Thymus (tissue), 11 donors: ENCODE measurements around the gene SLC12A3. TPM values are rescaled to one million over a fixed set of nuclear protein-coding genes. Genes with fewer than 3 reads are reported as not detected.
"Not testable (repeated sequence)": the region's sequence is repeated elsewhere in the genome, so short reads cannot be mapped to it uniquely, and the experiment has no call there.

Experiments
- DNase-seq, 9 donors: peaks; one replicate each; pipeline ENCODE4 v3.0.0-alpha.2; 2013; ENCODE audit warnings: low spot score in 9 of 9, low read depth in 6 of 9, missing footprints in 1 of 9
- H3K27ac ChIP-seq, 2 donors: one replicate each; pipeline ENCODE4 v1.5.1; 2013; ENCODE audit warnings: control low read depth in 1 of 2, low read depth in 1 of 2, low read length in 1 of 2, mild to moderate bottlenecking in 1 of 2, moderate library complexity in 1 of 2
- H3K27me3 ChIP-seq, 2 donors: one replicate each; pipeline ENCODE4 v1.5.1; 2013; ENCODE audit warnings: low read length in 1 of 2; ENCODE audit not compliant: control insufficient read depth in 2 of 2, insufficient read depth in 1 of 2
- H3K36me3 ChIP-seq, 2 donors: one replicate each; pipeline ENCODE4 v1.5.1; 2013; ENCODE audit warnings: low read length in 1 of 2, mild to moderate bottlenecking in 1 of 2, moderate library complexity in 1 of 2; ENCODE audit not compliant: control insufficient read depth in 2 of 2, insufficient read depth in 2 of 2
- H3K4me1 ChIP-seq, 2 donors: one replicate each; pipeline ENCODE4 v1.5.1; 2013; ENCODE audit warnings: low read length in 2 of 2; ENCODE audit not compliant: control insufficient read depth in 2 of 2, insufficient read depth in 2 of 2
- H3K4me3 ChIP-seq, 2 donors: one replicate each; pipeline ENCODE4 v1.5.1; 2013; ENCODE audit warnings: low read length in 2 of 2, control low read depth in 1 of 2, mild to moderate bottlenecking in 1 of 2
- H3K9me3 ChIP-seq, 2 donors: one replicate each; pipeline ENCODE4 v1.5.1; 2013; ENCODE audit warnings: low read length in 1 of 2, mild to moderate bottlenecking in 1 of 2; ENCODE audit not compliant: control insufficient read depth in 2 of 2, insufficient read depth in 1 of 2
- WGBS: extraction: QIAGEN DNeasy Blood & Tissue Kit; methylation state at CpG from one replicate; pipeline ENCODE4 v1.1.7; 2013; 5-methylcytosine and 5-hydroxymethylcytosine counted together
- polyA plus RNA-seq: library from polyadenylated mRNA; stranded (reverse); fragments of 200-250 nt; gene quantifications from one replicate; pipeline ENCODE4 v1.2.3, GENCODE V29; 2013
- total RNA-seq: library from RNA; stranded (reverse); fragments of 120-200 nt; gene quantifications from one replicate; pipeline ENCODE4 v1.2.4, GENCODE V29; 2013
- donor health status: healthy.

The SLC12A3 gene
- total and polyA plus RNA-seq, 2 donors = 0.34 to 0.52 TPM

- DNase-seq = no peak
- H3K27ac ChIP-seq = peak overlapping the region; percentile 90 to 95
- H3K27me3 ChIP-seq = no peaks in the 10 kb centered on the region
- no peaks in the 10 kb centered on the region for H3K9me3 ChIP-seq
- H3K36me3 ChIP-seq = peaks cover 3 to 14% of the 10 kb centered on the region in 2 donors
- peak overlapping the region; percentile 65 to 98 for H3K4me3 ChIP-seq
- WGBS = 29% methylated on average over 25 of the region's 25 CpGs
- H3K4me1 ChIP-seq = peaks cover 14 to 55% of the 10 kb centered on the region in 2 donors
These were observed 66.4 kb downstream of the SLC12A3 start for GRCh38 chr16:56931271-56931891.

- H3K36me3 ChIP-seq = peaks cover 3 to 21% of the 10 kb centered on the region in 2 donors
- H3K4me3 ChIP-seq = peak within 1 kb of the TSS; percentile 65 to 98
- H3K27ac ChIP-seq = peak within 1 kb of the TSS; percentile 90 to 95
- no peaks in the 10 kb centered on the region for H3K9me3 ChIP-seq
- peak; percentile 94 to 99 (median 98) for DNase-seq
- no peaks in the 10 kb centered on the region for H3K27me3 ChIP-seq
- H3K4me1 ChIP-seq = peaks cover 14 to 50% of the 10 kb centered on the region in 2 donors
- under 1% methylated on average over 83 of the region's 83 CpGs for WGBS
These were observed 67.1 kb downstream of the SLC12A3 start, which contains the start of gene HERPUD1 for GRCh38 chr16:56931892-56932720. TSS of gene HERPUD1 (plus strand) at chr16:56932142. CDS start at chr16:56932245, 103 bp downstream.

- 9% methylated on average over 25 of the region's 25 CpGs for WGBS
- Histone ChIP-seq H3K27me3 (no peaks in the 10 kb centered on the region), H3K4me3 (peak overlapping the region; percentile 65 to 98), H3K9me3 (no peaks in the 10 kb centered on the region), H3K36me3 (peaks cover 3 to 27% of the 10 kb centered on the region in 2 donors), H3K27ac (peak overlapping the region; percentile 90 to 94), H3K4me1 (peaks cover 14 to 42% of the 10 kb centered on the region in 2 donors)
- DNase-seq = peak in 1 of 9 donors; percentile 53
These were observed 68.0 kb downstream of the SLC12A3 start for GRCh38 chr16:56932721-56933619.

GRCh38 chr16:56933828-56934598, 69.0 kb downstream of the SLC12A3 start:
- H3K9me3 ChIP-seq = no peaks in the 10 kb centered on the region
- no peaks in the 10 kb centered on the region for H3K27me3 ChIP-seq
- H3K4me3 ChIP-seq = peak overlapping the region; percentile 65 to 98
- 75% methylated on average over 8 of the region's 8 CpGs for WGBS
- DNase-seq = peak in 1 of 9 donors; percentile 23
- H3K4me1 ChIP-seq = peaks cover 14 to 43% of the 10 kb centered on the region in 2 donors
- peak overlapping the region; percentile 15 to 27 for H3K27ac ChIP-seq
- H3K36me3 ChIP-seq = peaks cover 8 to 36% of the 10 kb centered on the region in 2 donors

- Histone ChIP-seq H3K4me3 (peak overlapping the region in 1 of 2 donors; percentile 65), H3K36me3 (peaks cover 12 to 42% of the 10 kb centered on the region in 2 donors), H3K27ac (peak overlapping the region in 1 of 2 donors; percentile 15), H3K4me1 (peaks cover 16 to 44% of the 10 kb centered on the region in 2 donors)
- 92% methylated on average over 8 of the region's 8 CpGs for WGBS
- DNase-seq, H3K9me3 ChIP-seq, H3K27me3 ChIP-seq: not testable (repeated sequence)
These were observed 69.7 kb downstream of the SLC12A3 start for GRCh38 chr16:56934599-56935145.

GRCh38 chr16:56935201-56935600, 70.2 kb downstream of the SLC12A3 start:
- H3K9me3 ChIP-seq = no peaks in the 10 kb centered on the region
- no peak for DNase-seq
- H3K4me1 ChIP-seq = peaks cover 16 to 46% of the 10 kb centered on the region in 2 donors
- peaks cover 18 to 47% of the 10 kb centered on the region in 2 donors for H3K36me3 ChIP-seq
- WGBS = 95% methylated on average over 5 of the region's 5 CpGs
- no peaks in the 10 kb centered on the region for H3K27me3 ChIP-seq
- no peak overlapping the region for H3K4me3 ChIP-seq
- no peak overlapping the region for H3K27ac ChIP-seq

GRCh38 chr16:56936491-56936890, 71.5 kb downstream of the SLC12A3 start:
- H3K4me3 ChIP-seq = no peak overlapping the region

GRCh38 chr16:56936950-56937349, 71.9 kb downstream of the SLC12A3 start:
- Histone ChIP-seq H3K4me3 (no peak overlapping the region), H3K36me3 (peaks cover 29 to 62% of the 10 kb centered on the region in 2 donors), H3K4me1 (peaks cover 9 to 35% of the 10 kb centered on the region in 2 donors), H3K27ac (no peak overlapping the region), H3K9me3 (no peaks in the 10 kb centered on the region), H3K27me3 (no peaks in the 10 kb centered on the region)
- WGBS = 97% methylated on average over 5 of the region's 5 CpGs
- DNase-seq = no peak

More at GRCh38 chr16:56936491-56936890, 71.5 kb downstream of the SLC12A3 start:
- DNase-seq = no peak
- Histone ChIP-seq H3K4me1 (peaks cover 9 to 37% of the 10 kb centered on the region in 2 donors), H3K27me3 (no peaks in the 10 kb centered on the region), H3K36me3 (peaks cover 27 to 59% of the 10 kb centered on the region in 2 donors), H3K9me3 (no peaks in the 10 kb centered on the region), H3K27ac (no peak overlapping the region)
- WGBS = 94% methylated on average over 5 of the region's 5 CpGs
